GM18499 (cell line): ENCODE measurements around the gene ABCC6.

Experiments
- ATAC-seq: cut with Tn5 transposase; IDR thresholded peaks from one replicate; pipeline ENCODE4 v1.9.1; 2021; ENCODE audit warnings: moderate number of reproducible peaks; ENCODE audit not compliant: insufficient read depth, unreplicated experiment

Gene ABCC6

DNA sequence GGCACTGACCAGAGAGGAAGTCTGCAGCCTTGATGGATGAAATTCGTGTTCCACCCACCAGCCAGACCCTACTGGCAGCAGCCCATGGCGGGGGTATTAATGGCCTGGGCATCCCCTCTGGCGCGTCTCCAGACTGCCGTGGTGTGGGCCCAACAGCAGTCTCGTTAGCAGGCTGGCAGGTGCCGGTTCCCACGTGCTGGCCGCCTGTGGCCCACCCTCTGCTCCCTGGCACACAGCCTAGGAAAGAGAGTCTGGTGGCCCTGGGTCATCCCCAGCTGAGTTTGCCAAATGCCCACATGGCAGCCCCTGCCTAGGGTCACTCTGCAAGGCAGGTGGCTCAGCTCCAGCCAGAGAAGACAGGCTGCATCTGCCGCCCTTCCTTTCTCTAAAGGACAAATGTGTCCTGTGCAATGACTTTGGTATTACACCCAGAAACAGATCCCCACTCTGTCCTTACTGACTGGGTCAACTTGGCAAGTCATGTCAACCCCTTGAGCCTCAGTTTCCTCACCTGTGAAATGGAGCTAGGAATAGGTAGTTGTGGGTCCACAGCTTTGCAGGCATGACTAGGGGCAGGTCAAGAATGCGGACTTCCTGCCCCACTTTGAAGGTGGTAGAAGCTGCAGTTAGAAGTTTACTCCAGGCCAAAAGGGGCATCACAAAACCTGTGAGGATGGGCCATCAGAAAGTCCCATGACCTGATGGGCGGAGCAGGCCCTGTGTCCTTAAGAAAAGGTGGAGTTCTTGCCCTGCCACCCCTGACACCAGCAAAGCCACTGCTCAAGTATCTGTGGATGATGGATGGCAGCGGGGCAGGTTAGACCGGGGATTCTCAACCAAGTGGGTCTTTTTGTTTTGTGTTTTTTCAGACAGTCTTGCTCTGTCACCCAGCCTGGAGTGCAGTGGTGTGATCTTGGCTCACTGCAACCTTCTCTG, 76.6 kb downstream of the ABCC6 start:
- ATAC-seq = no peak

GRCh38 chr16:16145286-16145685, 78.0 kb downstream of the ABCC6 start:
- no peak for ATAC-seq

- ATAC-seq = no peak
These were observed 78.9 kb downstream of the ABCC6 start for GRCh38 chr16:16144416-16144815.

GRCh38 chr16:16143931-16144330, 79.4 kb downstream of the ABCC6 start:
- ATAC-seq = no peak

DNA sequence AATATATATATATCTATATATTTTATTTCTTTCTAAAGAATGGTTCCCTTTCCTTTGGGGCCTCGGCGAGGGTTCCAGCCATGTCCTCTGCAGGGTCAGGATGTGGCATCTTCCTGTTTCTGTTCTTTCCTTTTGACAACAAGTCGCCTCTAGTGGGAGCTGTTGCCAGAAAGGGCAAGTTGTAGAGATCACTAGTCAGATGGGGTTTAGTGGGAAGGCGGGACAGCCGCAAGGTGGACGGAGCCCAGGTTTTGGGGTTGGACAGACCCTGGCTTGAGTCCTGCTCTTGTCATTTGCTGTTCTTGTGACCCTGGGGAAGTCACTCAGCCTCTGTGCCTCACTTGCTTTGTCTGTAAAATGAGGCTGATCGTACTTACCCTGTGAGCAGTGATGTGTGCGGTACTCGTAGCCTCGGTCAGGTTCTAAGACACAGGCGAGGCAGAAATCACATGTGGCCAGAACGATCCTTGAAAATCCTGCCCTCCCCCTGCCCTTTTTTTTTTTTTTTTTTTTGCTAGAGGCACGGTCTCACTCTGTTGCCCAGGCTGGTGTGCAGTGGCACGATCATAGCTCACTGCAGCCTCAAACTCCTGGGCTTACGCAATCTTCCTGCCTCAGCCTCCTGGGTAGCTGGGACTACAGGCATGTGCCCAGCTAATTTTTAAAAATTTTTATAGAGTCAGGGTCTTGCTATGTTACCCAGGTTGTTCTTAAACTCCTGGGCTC, 80.1 kb downstream of the ABCC6 start:
- ATAC-seq = no peak

DNA sequence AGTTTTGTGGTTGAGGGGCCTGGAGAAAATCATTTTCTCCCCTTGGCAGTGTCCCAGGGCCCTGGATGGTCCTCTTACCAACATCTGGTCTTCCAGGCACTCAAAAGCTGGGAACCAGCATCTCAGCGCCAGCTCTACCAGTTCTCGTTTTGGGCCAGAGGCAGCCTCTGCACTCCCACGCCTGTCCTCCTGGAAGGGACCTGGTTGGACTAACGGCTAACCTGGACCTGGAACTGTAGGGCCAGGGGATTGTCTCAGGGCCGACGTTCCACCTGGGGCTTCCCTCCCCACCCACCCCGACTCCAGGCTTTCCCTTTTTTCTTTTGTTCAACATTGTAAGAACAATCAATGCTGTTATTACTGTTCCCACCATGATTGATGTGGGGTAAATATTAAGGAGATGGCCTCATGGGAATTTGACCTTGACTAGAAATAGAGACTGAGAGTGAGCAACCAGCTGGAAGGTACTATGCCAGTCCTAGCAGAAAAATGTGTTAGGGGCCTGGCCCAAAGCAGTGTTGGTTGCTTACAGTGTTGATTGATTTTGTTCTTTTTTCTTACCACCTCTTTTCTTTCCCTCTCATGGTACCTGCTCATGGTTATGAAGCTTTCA, 81.4 kb downstream of the ABCC6 start:
- no peak for ATAC-seq

DNA sequence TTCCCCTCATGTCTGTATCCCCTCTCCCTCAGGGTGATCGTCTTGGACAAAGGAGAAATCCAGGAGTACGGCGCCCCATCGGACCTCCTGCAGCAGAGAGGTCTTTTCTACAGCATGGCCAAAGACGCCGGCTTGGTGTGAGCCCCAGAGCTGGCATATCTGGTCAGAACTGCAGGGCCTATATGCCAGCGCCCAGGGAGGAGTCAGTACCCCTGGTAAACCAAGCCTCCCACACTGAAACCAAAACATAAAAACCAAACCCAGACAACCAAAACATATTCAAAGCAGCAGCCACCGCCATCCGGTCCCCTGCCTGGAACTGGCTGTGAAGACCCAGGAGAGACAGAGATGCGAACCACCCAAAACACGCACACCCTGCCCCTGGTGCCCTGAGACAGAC, 82.2 kb downstream of the ABCC6 start:
- no peak for ATAC-seq

GRCh38 chr16:16140537-16140936, 82.8 kb downstream of the ABCC6 start:
- ATAC-seq = no peak

DNA sequence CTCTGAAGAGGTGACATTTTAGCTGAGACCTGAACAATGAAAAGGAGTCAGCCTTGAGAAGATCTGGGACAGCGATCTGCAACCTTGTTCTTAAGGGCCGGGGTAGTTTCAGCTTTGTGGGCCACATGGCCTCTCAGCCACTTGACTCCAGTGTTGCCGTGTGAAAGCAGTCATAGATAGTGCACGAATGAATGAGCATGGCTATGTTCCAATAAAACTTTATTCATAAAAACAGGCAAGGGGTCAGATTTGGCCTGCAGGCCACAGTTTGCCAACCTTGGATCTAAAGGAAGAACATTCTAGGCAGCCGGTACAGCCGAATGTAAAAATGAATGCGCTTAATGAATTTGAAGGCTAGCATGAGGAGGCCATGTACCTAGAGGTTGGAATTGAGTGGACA, 83.5 kb downstream of the ABCC6 start:
- ATAC-seq = no peak

- no peak for ATAC-seq
These were observed 84.2 kb downstream of the ABCC6 start for GRCh38 chr16:16139061-16139460.

DNA sequence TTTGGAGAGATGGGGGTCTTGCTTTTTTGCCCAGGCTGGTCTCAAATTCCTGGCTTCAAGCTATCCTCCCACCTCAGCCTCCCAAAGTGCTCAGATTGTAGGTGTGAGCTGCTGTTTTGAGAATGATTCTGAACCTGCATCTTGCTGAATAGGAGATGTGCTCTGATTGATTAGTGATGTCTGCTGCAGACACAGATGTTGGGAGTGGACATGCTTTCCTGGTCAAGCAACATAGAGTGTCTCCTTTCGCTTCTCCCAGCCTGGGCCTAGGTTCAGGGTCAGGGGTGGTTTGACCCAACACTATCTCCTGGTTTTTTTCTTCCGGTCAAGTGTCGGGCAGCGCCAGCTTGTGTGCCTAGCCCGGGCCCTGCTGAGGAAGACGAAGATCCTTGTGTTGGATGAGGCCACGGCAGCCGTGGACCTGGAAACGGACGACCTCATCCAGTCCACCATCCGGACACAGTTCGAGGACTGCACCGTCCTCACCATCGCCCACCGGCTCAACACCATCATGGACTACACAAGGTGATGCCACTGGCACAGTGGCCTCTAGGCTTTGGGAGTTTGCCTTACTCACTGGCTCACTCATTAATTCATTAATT, 85.2 kb downstream of the ABCC6 start:
- ATAC-seq = no peak

DNA sequence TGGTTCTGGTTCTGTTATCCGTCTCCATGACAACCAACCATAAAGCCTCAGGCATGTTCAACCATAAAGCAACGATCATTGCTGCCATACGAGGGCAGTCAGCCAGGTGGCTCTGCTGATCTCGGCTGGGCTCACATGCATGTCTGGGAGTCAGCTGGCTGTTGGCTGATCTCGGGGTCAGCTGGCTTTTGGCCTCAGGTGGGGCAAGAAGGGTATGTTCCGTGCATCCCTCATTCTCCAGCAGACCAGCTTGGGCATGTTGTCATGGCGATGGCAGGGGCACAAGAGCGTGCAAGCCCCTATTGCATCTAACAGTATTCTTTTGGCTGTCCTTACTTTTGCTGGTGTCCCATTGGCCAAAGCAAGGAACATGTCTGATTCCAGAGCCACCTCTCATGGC, 86.2 kb downstream of the ABCC6 start:
- ATAC-seq = no peak

DNA sequence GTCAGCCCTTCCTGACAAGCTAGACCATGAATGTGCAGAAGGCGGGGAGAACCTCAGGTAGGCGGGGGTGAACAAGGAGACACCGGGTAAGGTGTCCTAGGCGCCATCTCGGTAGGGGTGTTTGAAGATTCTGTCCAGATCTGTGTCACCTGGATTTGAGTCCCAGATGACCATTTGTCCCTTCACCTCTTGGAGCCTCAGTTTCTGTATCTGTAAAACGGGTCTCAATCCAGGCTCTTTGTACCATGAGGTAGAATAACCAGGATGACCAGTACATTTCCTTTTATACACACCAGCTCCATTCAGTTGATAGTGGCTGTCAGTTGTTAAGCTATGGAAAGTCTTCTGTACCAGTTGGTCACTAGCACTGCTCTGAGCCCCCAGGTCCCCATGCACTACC, 86.7 kb downstream of the ABCC6 start:
- no peak for ATAC-seq

DNA sequence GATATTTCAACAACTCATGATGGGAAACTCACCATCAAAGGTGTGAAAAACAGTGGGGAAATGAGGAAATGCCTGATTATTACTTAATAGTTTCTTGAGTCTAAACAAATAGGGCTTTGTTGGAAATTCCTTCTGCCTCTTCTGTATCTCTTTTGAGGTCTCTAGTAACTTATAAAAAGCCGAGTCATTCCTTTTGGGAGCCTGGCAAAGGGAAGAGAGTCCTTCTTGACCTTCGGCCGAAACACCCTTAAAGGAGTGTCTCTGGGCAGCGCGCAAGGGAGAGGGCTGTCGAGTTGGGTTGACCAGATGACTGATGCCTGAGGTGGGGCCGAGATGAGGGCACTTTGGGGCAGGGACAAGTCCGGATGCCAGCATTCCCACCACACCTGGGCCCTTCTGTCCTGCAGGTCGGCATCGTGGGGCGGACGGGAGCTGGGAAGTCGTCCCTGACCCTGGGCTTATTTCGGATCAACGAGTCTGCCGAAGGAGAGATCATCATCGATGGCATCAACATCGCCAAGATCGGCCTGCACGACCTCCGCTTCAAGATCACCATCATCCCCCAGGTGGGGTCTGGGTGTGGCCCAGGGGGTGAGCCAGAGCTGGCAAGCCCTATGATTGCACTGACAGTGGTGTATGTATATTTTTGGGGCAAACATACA, 89.2 kb downstream of the ABCC6 start:
- ATAC-seq = no peak

GRCh38 chr16:16131659-16132058, 91.6 kb downstream of the ABCC6 start:
- ATAC-seq = no peak

DNA sequence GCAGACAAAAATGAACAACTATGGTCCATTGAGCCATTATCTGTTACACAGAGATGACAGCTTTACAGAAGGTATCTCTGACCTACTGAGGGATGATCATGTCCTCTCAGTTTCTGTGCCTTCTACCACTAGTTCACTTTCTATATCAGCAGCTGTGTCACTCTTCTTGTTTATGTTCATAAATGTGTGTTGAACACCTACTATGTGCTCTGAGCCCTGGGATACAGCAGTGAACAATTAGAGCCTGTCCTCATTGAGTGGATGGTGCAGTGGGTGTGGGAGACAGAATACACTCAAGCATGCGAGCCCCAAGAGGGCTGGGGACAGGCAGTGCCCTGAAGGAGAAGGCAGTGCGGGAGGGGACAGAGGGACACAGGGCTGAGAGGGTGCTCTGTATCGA, 92.1 kb downstream of the ABCC6 start:
- no peak for ATAC-seq

DNA sequence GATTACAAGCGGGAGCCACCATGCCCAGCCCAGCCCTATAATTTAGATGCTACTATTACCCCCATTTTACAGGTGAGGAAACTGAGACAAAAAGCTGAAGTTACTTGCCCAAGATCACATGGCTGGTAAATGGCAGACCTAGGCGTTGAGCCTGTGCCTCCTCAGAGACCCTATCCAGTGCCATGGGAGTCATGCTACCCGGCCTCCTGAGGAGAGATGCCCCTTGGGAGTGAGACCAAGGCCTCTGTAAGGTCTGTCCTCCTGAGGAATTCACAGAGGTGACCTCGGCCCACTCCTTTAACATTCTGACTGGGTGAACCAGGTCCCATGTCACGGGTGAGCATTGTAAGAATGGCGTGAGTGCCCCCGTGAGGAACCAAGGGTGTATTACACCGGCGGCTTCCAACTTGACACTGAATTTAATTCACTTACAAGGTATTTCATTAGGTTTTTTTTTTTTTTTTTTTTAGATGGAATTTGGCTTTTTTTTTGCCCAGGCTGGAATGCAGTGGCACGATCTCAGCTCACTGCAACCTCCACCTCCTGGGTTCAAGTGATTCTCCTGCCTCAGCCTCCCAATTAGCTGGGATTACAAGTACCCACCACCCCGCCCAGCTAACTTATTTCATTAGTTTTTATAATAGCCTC, 95.7 kb downstream of the ABCC6 start:
- no peak for ATAC-seq

GRCh38 chr16:16126896-16127295, 96.4 kb downstream of the ABCC6 start:
- no peak for ATAC-seq

DNA sequence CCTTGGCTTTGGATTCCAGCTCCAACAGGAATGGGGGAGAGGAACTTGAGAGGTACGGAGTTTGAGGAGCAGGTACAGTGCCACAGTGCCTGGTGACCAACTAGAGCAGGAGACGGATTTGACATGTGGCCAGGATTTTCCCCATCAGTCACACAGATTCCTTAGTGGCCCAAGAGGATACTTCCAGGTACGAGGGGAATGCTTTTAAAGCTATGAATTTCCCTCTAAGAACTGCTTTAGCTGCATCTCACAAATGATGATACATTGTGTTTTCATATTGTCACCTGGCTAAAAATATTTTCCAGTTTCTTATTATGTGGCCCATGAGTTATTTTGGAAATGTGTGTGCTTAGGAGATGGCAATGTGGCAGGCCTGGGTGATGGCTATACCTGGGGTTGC, 98.3 kb downstream of the ABCC6 start:
- no peak for ATAC-seq

DNA sequence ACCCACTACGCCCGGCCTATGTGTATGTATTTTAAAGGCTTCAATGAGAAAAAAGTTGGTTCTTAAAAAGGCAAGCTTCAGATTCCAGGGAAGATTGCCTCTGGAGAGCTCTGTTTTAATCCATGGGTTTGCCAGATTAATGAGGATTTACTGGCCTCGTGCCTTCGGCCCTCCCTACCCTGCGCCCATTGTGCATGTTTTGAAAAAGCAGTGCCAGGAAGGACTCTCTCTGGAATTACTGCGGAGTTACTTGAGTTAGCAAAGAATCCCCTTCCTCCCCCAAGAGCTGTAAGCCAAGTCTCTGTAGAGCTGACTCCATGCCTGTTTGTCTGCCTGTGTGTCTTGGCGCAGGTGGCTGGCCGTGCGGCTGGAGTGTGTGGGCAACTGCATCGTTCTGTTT, 98.9 kb downstream of the ABCC6 start:
- no peak for ATAC-seq
